Glutamatergic neuron (in vitro differentiated cells): ENCODE data around the gene BCAS4. TPM values are rescaled to one million over a fixed set of nuclear protein-coding genes. Genes with fewer than 3 reads are reported as not detected.
A peak's percentile ranks its signal among the peaks of the same experiment; 100 is the strongest.
"Not testable (repeated sequence)": the region's sequence is repeated elsewhere in the genome, so short reads cannot be mapped to it uniquely, and the experiment has no call there.

Experiments
- DNase-seq: peaks from one replicate; pipeline ENCODE4 v3.0.0; 2022
- H3K27ac Mint-ChIP-seq: one replicate; pipeline ENCODE4 v1.8.0; 2020; ENCODE audit warnings: mild to moderate bottlenecking, mixed read lengths, inconsistent platforms; ENCODE audit not compliant: unreplicated experiment
- H3K27me3 Mint-ChIP-seq: one replicate; pipeline ENCODE4 v1.8.0; 2020; ENCODE audit warnings: mild to moderate bottlenecking, moderate library complexity, mixed read lengths, inconsistent platforms; ENCODE audit not compliant: unreplicated experiment
- H3K36me3 Mint-ChIP-seq: one replicate; pipeline ENCODE4 v1.8.0; 2020; ENCODE audit warnings: mild to moderate bottlenecking, mixed read lengths, inconsistent platforms; ENCODE audit not compliant: unreplicated experiment
- H3K4me1 Mint-ChIP-seq: one replicate; pipeline ENCODE4 v1.8.0; 2020; ENCODE audit warnings: mild to moderate bottlenecking, low read depth, mixed read lengths, inconsistent platforms; ENCODE audit not compliant: unreplicated experiment
- H3K4me3 Mint-ChIP-seq: one replicate; pipeline ENCODE4 v1.8.0; 2020; ENCODE audit warnings: mild to moderate bottlenecking, mixed read lengths, inconsistent platforms; ENCODE audit not compliant: unreplicated experiment
- H3K9me3 Mint-ChIP-seq: one replicate; pipeline ENCODE4 v1.8.0; 2020; ENCODE audit warnings: mild to moderate bottlenecking, moderate library complexity, mixed read lengths, inconsistent platforms; ENCODE audit not compliant: unreplicated experiment
- CTCF ChIP-seq: fragments of 200-600 bp; sonication (generic); IDR thresholded peaks from one replicate; pipeline ENCODE4 v1.5.0; 2021; ENCODE audit not compliant: partially characterized antibody, unreplicated experiment
- total RNA-seq: library from RNA; stranded (reverse); fragmentation: NEBNext Ultra II Directional; extraction: Animal tissue kit (Norgen Biotek cat#: 25700); gene quantifications from one replicate; pipeline ENCODE4 v1.2.1, GENCODE V29; 2021; ENCODE audit not compliant: unreplicated experiment

BCAS4 gene
- total RNA-seq, 1 donor from 2014 or later: 5.5 TPM

- Mint-ChIP-seq H3K27ac (peak overlapping the region; percentile 72), H3K36me3 (no peaks in the 10 kb centered on the region), H3K27me3 (no peaks in the 10 kb centered on the region), H3K4me1 (peaks cover 8% of the 10 kb centered on the region), H3K9me3 (peaks cover 3% of the 10 kb centered on the region), H3K4me3 (no peak overlapping the region)
- DNase-seq: no peak
- no peak for TF ChIP-seq CTCF
Measured at GRCh38 chr20:50789968-50790650, 4.8 kb upstream of the BCAS4 start.

GRCh38 chr20:50790651-50791277 lies 4.1 kb upstream of the BCAS4 start:
- Mint-ChIP-seq H3K4me1 (peaks cover 8% of the 10 kb centered on the region), H3K4me3 (no peak overlapping the region), H3K9me3 (peaks cover 6% of the 10 kb centered on the region), H3K27ac (peak overlapping the region; percentile 48), H3K27me3 (no peaks in the 10 kb centered on the region), H3K36me3 (no peaks in the 10 kb centered on the region)
- DNase-seq: peak; percentile 92
- peak; percentile 51 for TF ChIP-seq CTCF

- Mint-ChIP-seq H3K27ac (no peak overlapping the region), H3K36me3 (no peaks in the 10 kb centered on the region), H3K4me3 (no peak overlapping the region), H3K4me1 (peaks cover 8% of the 10 kb centered on the region), H3K9me3 (peaks cover 6% of the 10 kb centered on the region), H3K27me3 (no peaks in the 10 kb centered on the region)
- TF ChIP-seq CTCF: no peak
- no peak for DNase-seq
Measured at GRCh38 chr20:50792708-50793574, 1.9 kb upstream of the BCAS4 start.

GRCh38 chr20:50793575-50794016 lies 1.3 kb upstream of the BCAS4 start:
- H3K4me1 Mint-ChIP-seq, H3K9me3 Mint-ChIP-seq, H3K36me3 Mint-ChIP-seq, H3K27me3 Mint-ChIP-seq, H3K27ac Mint-ChIP-seq, H3K4me3 Mint-ChIP-seq: not testable (repeated sequence)
- peak; percentile 57 for TF ChIP-seq CTCF
- DNase-seq: peak; percentile 35
